OCI-LY7 (cell line): ENCODE results near the gene FAM32A.

Experiments
- EZH2phosphoT487 ChIP-seq: fragments of 200-600 bp; sonication (generic); IDR thresholded peaks from 2 replicates; pipeline ENCODE4 v1.6.1; 2018; ENCODE audit warnings: low read depth, borderline replicate concordance, mild to moderate bottlenecking, mixed run types, antibody characterized with exemption, low read length, moderate library complexity, mixed read lengths
- TF ChIP-seq, protein P1 (sequence below): fragments of 200-600 bp; sonication (generic); conservative IDR thresholded peaks from 2 replicates; pipeline ENCODE4 v1.5.1; 2014; ENCODE audit warnings: mild to moderate bottlenecking, antibody characterized with exemption, low read length, moderate library complexity, mixed read lengths

DNA sequence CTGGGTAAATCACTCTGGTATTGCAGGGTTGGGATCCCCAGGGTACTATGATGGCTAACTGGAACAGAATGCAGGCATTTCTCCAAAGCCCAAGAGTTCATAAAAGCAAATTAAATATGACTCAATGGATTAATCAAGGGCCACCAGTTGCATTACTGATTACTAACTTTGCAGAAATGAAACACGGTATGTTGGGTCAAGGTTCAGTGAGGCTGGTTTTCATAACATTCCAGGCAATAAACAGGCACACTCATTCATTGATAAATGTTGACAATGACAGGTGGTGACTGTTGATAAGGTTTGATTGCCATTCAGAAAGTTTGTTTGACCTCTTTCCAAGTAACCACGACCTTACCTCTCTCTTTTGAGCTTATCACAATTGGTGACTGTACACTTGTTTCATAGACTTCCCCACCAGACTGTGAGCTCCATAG, 12.0 kb downstream of the FAM32A start:
- TF ChIP-seq, protein P1, sequence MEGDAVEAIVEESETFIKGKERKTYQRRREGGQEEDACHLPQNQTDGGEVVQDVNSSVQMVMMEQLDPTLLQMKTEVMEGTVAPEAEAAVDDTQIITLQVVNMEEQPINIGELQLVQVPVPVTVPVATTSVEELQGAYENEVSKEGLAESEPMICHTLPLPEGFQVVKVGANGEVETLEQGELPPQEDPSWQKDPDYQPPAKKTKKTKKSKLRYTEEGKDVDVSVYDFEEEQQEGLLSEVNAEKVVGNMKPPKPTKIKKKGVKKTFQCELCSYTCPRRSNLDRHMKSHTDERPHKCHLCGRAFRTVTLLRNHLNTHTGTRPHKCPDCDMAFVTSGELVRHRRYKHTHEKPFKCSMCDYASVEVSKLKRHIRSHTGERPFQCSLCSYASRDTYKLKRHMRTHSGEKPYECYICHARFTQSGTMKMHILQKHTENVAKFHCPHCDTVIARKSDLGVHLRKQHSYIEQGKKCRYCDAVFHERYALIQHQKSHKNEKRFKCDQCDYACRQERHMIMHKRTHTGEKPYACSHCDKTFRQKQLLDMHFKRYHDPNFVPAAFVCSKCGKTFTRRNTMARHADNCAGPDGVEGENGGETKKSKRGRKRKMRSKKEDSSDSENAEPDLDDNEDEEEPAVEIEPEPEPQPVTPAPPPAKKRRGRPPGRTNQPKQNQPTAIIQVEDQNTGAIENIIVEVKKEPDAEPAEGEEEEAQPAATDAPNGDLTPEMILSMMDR: no peak
- TF ChIP-seq EZH2phosphoT487: no peak
